BJ (cell line): ENCODE data around the gene HADHA. TPM values are rescaled to one million over a fixed set of nuclear protein-coding genes. Genes with fewer than 3 reads are reported as not detected.
"Not testable (repeated sequence)": the region's sequence is repeated elsewhere in the genome, so short reads cannot be mapped to it uniquely, and the experiment has no call there.

Experiments used
- CTCF ChIA-PET: fragments of 350-600 bp; formaldehyde crosslinking; extraction: SDS; loops from one replicate; lab custom pipeline; 2021; ENCODE audit warnings: antibody characterized with exemption, inconsistent platforms; lab: Yijun Ruan, JAX
- POLR2A ChIA-PET: fragments of 300-600 bp; sonication (Branson Sonifier 250); formaldehyde crosslinking; extraction: SDS; loops from one replicate; lab custom pipeline; 2021; ENCODE audit warnings: antibody characterized with exemption; lab: Charles Lee
- DNase-seq: peaks from one replicate; pipeline ENCODE4 v3.0.0-alpha.2; 2011; ENCODE audit warnings: low read depth
- H3K27me3 ChIP-seq: 2 replicates; pipeline ENCODE4 v1.6.0; 2011; ENCODE audit warnings: low read length; ENCODE audit not compliant: control insufficient read depth, insufficient read depth
- H3K36me3 ChIP-seq: 2 replicates; pipeline ENCODE4 v1.5.1; 2011; ENCODE audit warnings: low read length; ENCODE audit not compliant: control insufficient read depth, insufficient read depth
- H3K4me3 ChIP-seq: 2 replicates; pipeline ENCODE4 v1.5.1; 2011; ENCODE audit warnings: low read depth, mild to moderate bottlenecking, control low read depth, low read length
- CTCF ChIP-seq: IDR thresholded peaks from 2 replicates; pipeline ENCODE4 v1.5.1; 2011; ENCODE audit warnings: low read depth, mild to moderate bottlenecking, control low read depth, inconsistent platforms, low read length, moderate library complexity; ENCODE audit not compliant: insufficient read depth
- polyA plus RNA-seq: library from polyadenylated mRNA; depleted of rRNA; stranded (reverse); fragments of >200 nt; gene quantifications from 2 replicates; pipeline ENCODE4 v1.2.3, GENCODE V29; 2011

Gene HADHA
- polyA plus RNA-seq, 1 experiment, result 111 TPM

- Histone ChIP-seq H3K4me3 (no peak overlapping the region), H3K36me3 (peaks cover 4% of the 10 kb centered on the region; the same call in 1 of the 2 replicates), H3K27me3 (no peaks in the 10 kb centered on the region)
- CTCF ChIA-PET, result no interaction called here
- no peak for TF ChIP-seq CTCF
- no peak for DNase-seq
- POLR2A ChIA-PET, result no interaction called here
These were observed 29.1 kb upstream of the HADHA start for GRCh38 chr2:26273501-26273900.

- DNase-seq, result no peak
- ChIA-PET CTCF (interaction anchor here (1.4 kb wide), 1 partner anchor 14 kb away, joined by 4 read pairs; no protein-coding TSS in a partner anchor), POLR2A (no interaction called here)
- H3K36me3 ChIP-seq, result peaks cover 2% of the 10 kb centered on the region; the same call in 1 of the 2 replicates
- TF ChIP-seq CTCF, result no peak
- no peaks in the 10 kb centered on the region for H3K27me3 ChIP-seq
- no peak overlapping the region for H3K4me3 ChIP-seq
These were observed 25.9 kb upstream of the HADHA start for GRCh38 chr2:26270373-26270772.

GRCh38 chr2:26269571-26270158, 25.2 kb upstream of the HADHA start:
- Histone ChIP-seq H3K4me3 (no peak overlapping the region), H3K27me3 (no peaks in the 10 kb centered on the region), H3K36me3 (no peaks in the 10 kb centered on the region)
- DNase-seq, result no peak
- ChIA-PET POLR2A (interaction anchor here (0.7 kb wide), 1 partner anchor 26 kb away, joined by 5 read pairs; no protein-coding TSS in a partner anchor), CTCF (interaction anchor here (1.4 kb wide), 1 partner anchor 15 kb away, joined by 4 read pairs; no protein-coding TSS in a partner anchor)
- no peak for TF ChIP-seq CTCF

- POLR2A ChIA-PET, DNase-seq, H3K4me3 ChIP-seq, H3K27me3 ChIP-seq, H3K36me3 ChIP-seq: not testable (repeated sequence)
- CTCF ChIA-PET, result interaction anchor here (0.9 kb wide), 1 partner anchor 22 kb away, joined by 3 read pairs; no protein-coding TSS in a partner anchor
These were observed 24.4 kb upstream of the HADHA start for GRCh38 chr2:26268670-26269385.

- no peak for TF ChIP-seq CTCF
- ChIA-PET POLR2A (no interaction called here), CTCF (interaction anchor here (0.9 kb wide), 1 partner anchor 22 kb away, joined by 3 read pairs; no protein-coding TSS in a partner anchor)
- DNase-seq, result no peak
- Histone ChIP-seq H3K27me3 (no peaks in the 10 kb centered on the region), H3K4me3 (no peak overlapping the region), H3K36me3 (peaks cover 1% of the 10 kb centered on the region; the same call in 1 of the 2 replicates)
These were observed 23.8 kb upstream of the HADHA start for GRCh38 chr2:26268213-26268612.

GRCh38 chr2:26258836-26259235, 14.4 kb upstream of the HADHA start:
- DNase-seq, H3K27me3 ChIP-seq, POLR2A ChIA-PET, H3K4me3 ChIP-seq: not testable (repeated sequence)
- peaks cover 11% of the 10 kb centered on the region for H3K36me3 ChIP-seq
- CTCF ChIA-PET, result interaction anchor here (1.7 kb wide), 1 partner anchor 23 kb away, joined by 3 read pairs; no protein-coding TSS in a partner anchor
